WTC11 (cell line): Measurements from ENCODE around the gene TXNDC5. TPM values are rescaled to one million over a fixed set of nuclear protein-coding genes. Genes with fewer than 3 reads are reported as not detected.
"Not testable (repeated sequence)": the region's sequence is repeated elsewhere in the genome, so short reads cannot be mapped to it uniquely, and the experiment has no call there.

Experiments
- ATAC-seq: fragments of 200-7000 bp; cut with Tn5 transposase; 2 replicates; pipeline ENCODE4 v1.10.0; 2021; ENCODE audit warnings: mild to moderate bottlenecking, moderate library complexity
- CTCF ChIA-PET: fragments of 300-600 bp; sonication (Branson Sonifier 250); formaldehyde crosslinking; loops from one replicate; lab custom pipeline; 2021; ENCODE audit warnings: antibody characterized with exemption; lab: Charles Lee
- POLR2A ChIA-PET: fragments of 350-600 bp; sonication (Branson Sonifier 250); formaldehyde crosslinking; loops from one replicate; lab custom pipeline; 2021; ENCODE audit warnings: antibody characterized with exemption; lab: Charles Lee
- DNase-seq: peaks from one replicate; pipeline ENCODE4 v3.0.0; 2021; ENCODE audit warnings: low spot score
- H3K27ac Mint-ChIP-seq: 2 replicates; pipeline ENCODE4 v1.8.0; 2021; ENCODE audit warnings: mixed read lengths
- H3K27me3 Mint-ChIP-seq: 2 replicates; pipeline ENCODE4 v1.8.0; 2021; ENCODE audit warnings: low read depth, mild to moderate bottlenecking, moderate library complexity, mixed read lengths
- H3K36me3 Mint-ChIP-seq: 2 replicates; pipeline ENCODE4 v1.8.0; 2021; ENCODE audit warnings: mixed read lengths
- H3K4me1 Mint-ChIP-seq: 2 replicates; pipeline ENCODE4 v1.8.0; 2022; ENCODE audit warnings: mixed read lengths
- H3K4me3 Mint-ChIP-seq: 2 replicates; pipeline ENCODE4 v1.8.0; 2021; ENCODE audit warnings: mild to moderate bottlenecking, moderate library complexity, mixed read lengths
- H3K9me3 Mint-ChIP-seq: 2 replicates; pipeline ENCODE4 v1.8.0; 2021; ENCODE audit warnings: mixed read lengths
- ATF2 ChIP-seq: sonication (generic); formaldehyde crosslinking; IDR thresholded peaks from 2 replicates; pipeline ENCODE4 v1.8.1; 2022; ENCODE audit warnings: low read depth, missing genetic modification reagents, borderline replicate concordance
- CREM ChIP-seq: sonication (generic); formaldehyde crosslinking; IDR thresholded peaks from 2 replicates; pipeline ENCODE4 v1.8.1; 2022; ENCODE audit warnings: mild to moderate bottlenecking, missing genetic modification reagents, moderate library complexity
- E2F1 ChIP-seq: sonication (generic); formaldehyde crosslinking; IDR thresholded peaks from 2 replicates; pipeline ENCODE4 v1.8.0; 2022; ENCODE audit warnings: mild to moderate bottlenecking, missing genetic modification reagents
- FOXJ3 ChIP-seq: sonication (generic); formaldehyde crosslinking; IDR thresholded peaks from 2 replicates; pipeline ENCODE4 v1.9.0; 2021; ENCODE audit warnings: missing genetic modification reagents, mild to moderate bottlenecking, borderline replicate concordance
- FOXP4 ChIP-seq: sonication (generic); formaldehyde crosslinking; IDR thresholded peaks from 2 replicates; pipeline ENCODE4 v1.8.0; 2022; ENCODE audit warnings: mild to moderate bottlenecking, missing genetic modification reagents
- GTF2I ChIP-seq: fragments of 250-450 bp; sonication (Bioruptor Pico); conservative IDR thresholded peaks from 2 replicates; pipeline ENCODE4 v1.4.0; 2021; ENCODE audit warnings: mild to moderate bottlenecking
- IRF2 ChIP-seq: sonication (generic); formaldehyde crosslinking; IDR thresholded peaks from 2 replicates; pipeline ENCODE4 v1.8.0; 2022; ENCODE audit warnings: low read depth, missing genetic modification reagents, borderline replicate concordance
- JUN ChIP-seq: sonication (generic); formaldehyde crosslinking; IDR thresholded peaks from 2 replicates; pipeline ENCODE4 v1.8.0; 2023; ENCODE audit warnings: mild to moderate bottlenecking, missing genetic modification reagents
- MYBL2 ChIP-seq: sonication (generic); formaldehyde crosslinking; IDR thresholded peaks from 2 replicates; pipeline ENCODE4 v1.8.1; 2023; ENCODE audit warnings: mild to moderate bottlenecking, moderate library complexity, missing genetic modification reagents
- NFATC4 ChIP-seq: fragments of 250-450 bp; sonication (Bioruptor Pico); IDR thresholded peaks from 2 replicates; pipeline ENCODE4 v1.9.0; 2021; ENCODE audit warnings: mild to moderate bottlenecking
- PRRX2 ChIP-seq: fragments of 250-450 bp; sonication (Bioruptor Pico); IDR thresholded peaks from 2 replicates; pipeline ENCODE4 v1.8.0; 2021; ENCODE audit warnings: mild to moderate bottlenecking
- SMAD4 ChIP-seq: sonication (generic); formaldehyde crosslinking; IDR thresholded peaks from 2 replicates; pipeline ENCODE4 v1.8.0; 2022; ENCODE audit warnings: mild to moderate bottlenecking, missing genetic modification reagents
- TEAD1 ChIP-seq: sonication (generic); formaldehyde crosslinking; IDR thresholded peaks from 2 replicates; pipeline ENCODE4 v1.8.0; 2022; ENCODE audit warnings: mild to moderate bottlenecking, missing genetic modification reagents
- TEAD4 ChIP-seq: sonication (generic); formaldehyde crosslinking; IDR thresholded peaks from 2 replicates; pipeline ENCODE4 v1.8.0; 2022; ENCODE audit warnings: mild to moderate bottlenecking, missing genetic modification reagents
- TP53 ChIP-seq: sonication (generic); formaldehyde crosslinking; IDR thresholded peaks from 2 replicates; pipeline ENCODE4 v1.8.1; 2023; ENCODE audit warnings: mild to moderate bottlenecking, missing genetic modification reagents
- ZNF138 ChIP-seq: sonication (generic); formaldehyde crosslinking; conservative IDR thresholded peaks from 2 replicates; pipeline ENCODE4 v1.8.1; 2022; ENCODE audit warnings: mild to moderate bottlenecking, moderate library complexity, missing genetic modification reagents
- ZNF423 ChIP-seq: fragments of 250-450 bp; sonication (Bioruptor Pico); IDR thresholded peaks from 2 replicates; pipeline ENCODE4 v2.1.2; 2022; ENCODE audit warnings: mild to moderate bottlenecking, moderate library complexity
- total RNA-seq: library from RNA; stranded (reverse); gene quantifications from 3 replicates; pipeline ENCODE4 v1.2.3, GENCODE V29; 2021
- TF ChIP-seq, protein P1 (sequence below): sonication (generic); formaldehyde crosslinking; conservative IDR thresholded peaks from 2 replicates; pipeline ENCODE4 v1.8.1; 2022; ENCODE audit warnings: mild to moderate bottlenecking, missing genetic modification reagents
- TF ChIP-seq, protein P2 (sequence below): fragments of 250-450 bp; sonication (Bioruptor Pico); conservative IDR thresholded peaks from 2 replicates; pipeline ENCODE4 v1.9.0; 2021; ENCODE audit warnings: mild to moderate bottlenecking
- TF ChIP-seq, protein P3 (sequence below): sonication (generic); formaldehyde crosslinking; IDR thresholded peaks from 2 replicates; pipeline ENCODE4 v1.8.0; 2022; ENCODE audit warnings: mild to moderate bottlenecking, missing genetic modification reagents

Gene TXNDC5
- total RNA-seq, 1 experiment from 2014 or later, result 141 TPM

DNA sequence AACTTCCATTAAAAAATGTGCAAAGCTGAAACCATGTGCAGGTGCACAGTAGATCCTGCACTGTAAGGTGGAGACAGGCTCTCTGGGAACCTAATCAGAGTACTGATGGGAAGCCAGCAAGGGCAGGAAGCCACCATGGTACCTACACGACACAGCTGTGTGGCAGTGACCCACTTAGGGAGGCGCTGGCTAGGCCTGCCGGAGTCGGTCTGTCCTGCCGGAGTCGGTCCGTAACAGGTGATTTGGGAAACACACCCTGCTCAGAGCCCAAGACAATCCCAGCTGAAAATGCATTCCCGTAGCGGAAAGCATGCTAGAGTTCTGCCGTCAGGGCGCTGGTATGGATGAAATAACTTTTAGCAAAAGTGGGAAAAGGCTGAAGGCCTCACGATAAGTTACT lies 17.2 kb downstream of the TXNDC5 start:
- no peaks in the 10 kb centered on the region for H3K4me1 Mint-ChIP-seq
- no peak for ATAC-seq
- CTCF ChIA-PET, result interaction anchor here (1.2 kb wide), 1 partner anchor 46 kb away, joined by 3 read pairs; no protein-coding TSS in a partner anchor
- peaks cover 86% of the 10 kb centered on the region for H3K36me3 Mint-ChIP-seq
- no peak overlapping the region for H3K4me3 Mint-ChIP-seq
- POLR2A ChIA-PET, result no interaction called here
- TF ChIP-seq, protein P1, sequence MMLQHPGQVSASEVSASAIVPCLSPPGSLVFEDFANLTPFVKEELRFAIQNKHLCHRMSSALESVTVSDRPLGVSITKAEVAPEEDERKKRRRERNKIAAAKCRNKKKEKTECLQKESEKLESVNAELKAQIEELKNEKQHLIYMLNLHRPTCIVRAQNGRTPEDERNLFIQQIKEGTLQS, result no peak
- H3K27ac Mint-ChIP-seq, result no peak overlapping the region
- no peaks in the 10 kb centered on the region for H3K27me3 Mint-ChIP-seq
- H3K9me3 Mint-ChIP-seq, result no peaks in the 10 kb centered on the region
- DNase-seq, result no peak

DNA sequence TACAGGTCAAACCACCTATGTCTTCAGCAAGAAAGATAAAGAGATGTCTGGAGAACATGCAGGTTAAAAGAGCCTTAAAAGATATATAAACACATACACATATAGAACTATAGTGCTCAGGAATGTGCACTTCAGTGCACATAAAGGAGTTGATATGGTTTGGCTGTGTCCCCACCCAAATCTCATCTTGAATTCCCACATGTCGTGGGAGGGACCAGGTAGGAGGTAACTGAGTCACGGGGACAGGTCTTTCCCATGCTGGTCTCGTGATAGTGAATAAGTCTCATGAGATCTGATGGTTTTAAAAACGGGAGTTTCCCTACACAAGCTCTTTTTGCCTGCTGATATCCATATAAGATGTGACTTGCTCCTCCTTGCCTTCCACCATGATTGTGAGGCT lies 18.2 kb downstream of the TXNDC5 start:
- DNase-seq, POLR2A ChIA-PET, H3K4me1 Mint-ChIP-seq, H3K27me3 Mint-ChIP-seq, H3K9me3 Mint-ChIP-seq, H3K4me3 Mint-ChIP-seq, ATAC-seq, H3K27ac Mint-ChIP-seq: not testable (repeated sequence)
- CTCF ChIA-PET, result interaction anchor here (1.2 kb wide), 1 partner anchor 47 kb away, joined by 3 read pairs; no protein-coding TSS in a partner anchor
- peaks cover 85% of the 10 kb centered on the region for H3K36me3 Mint-ChIP-seq

DNA sequence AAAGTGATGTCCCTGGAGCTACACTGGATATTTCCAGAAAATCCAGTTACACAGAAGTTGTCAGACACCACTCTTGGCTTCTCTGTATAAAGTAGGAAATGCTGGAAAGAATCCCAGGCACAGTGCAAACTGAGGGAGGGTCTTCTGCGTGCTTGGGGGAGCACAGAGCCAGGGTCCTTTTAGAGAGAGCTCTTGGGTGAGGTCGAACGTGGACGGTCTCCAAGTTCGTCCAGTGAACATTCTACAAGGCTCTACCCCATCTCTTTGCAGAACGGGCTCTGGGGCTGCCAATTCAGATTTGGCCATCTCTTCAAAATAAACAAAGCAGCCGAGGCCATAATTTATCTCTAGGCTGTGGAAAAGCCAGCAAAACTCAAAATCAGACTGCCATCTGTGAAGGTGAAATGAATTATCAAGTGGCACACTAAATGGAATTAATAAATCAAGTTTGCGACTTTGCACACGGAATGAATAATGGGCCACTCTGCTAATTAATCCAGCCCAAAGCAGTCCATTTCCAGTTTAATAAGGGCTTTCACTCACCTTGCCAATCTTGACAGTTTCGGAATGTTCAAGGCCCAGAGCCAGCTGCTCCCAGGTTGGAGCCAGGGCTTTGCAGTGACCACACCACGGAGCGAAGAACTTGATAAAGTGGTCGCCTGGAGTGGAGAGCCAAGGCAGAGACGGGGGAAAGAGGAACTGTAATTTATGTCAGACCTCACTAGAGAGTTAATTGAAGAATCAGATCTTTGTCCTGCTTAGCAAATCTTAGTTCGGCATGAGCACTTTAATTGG lies 19.3 kb downstream of the TXNDC5 start:
- Mint-ChIP-seq H3K27me3 (no peaks in the 10 kb centered on the region), H3K27ac (no peak overlapping the region), H3K9me3 (no peaks in the 10 kb centered on the region), H3K36me3 (peaks cover 86% of the 10 kb centered on the region), H3K4me3 (no peak overlapping the region), H3K4me1 (no peaks in the 10 kb centered on the region)
- TF ChIP-seq ZNF423 (CRISPR knock-in tag) (no peak), E2F1 (CRISPR knock-in tag) (no peak), MYBL2 (no peak), CREM (CRISPR knock-in tag) (no peak)
- TF ChIP-seq, protein P2, sequence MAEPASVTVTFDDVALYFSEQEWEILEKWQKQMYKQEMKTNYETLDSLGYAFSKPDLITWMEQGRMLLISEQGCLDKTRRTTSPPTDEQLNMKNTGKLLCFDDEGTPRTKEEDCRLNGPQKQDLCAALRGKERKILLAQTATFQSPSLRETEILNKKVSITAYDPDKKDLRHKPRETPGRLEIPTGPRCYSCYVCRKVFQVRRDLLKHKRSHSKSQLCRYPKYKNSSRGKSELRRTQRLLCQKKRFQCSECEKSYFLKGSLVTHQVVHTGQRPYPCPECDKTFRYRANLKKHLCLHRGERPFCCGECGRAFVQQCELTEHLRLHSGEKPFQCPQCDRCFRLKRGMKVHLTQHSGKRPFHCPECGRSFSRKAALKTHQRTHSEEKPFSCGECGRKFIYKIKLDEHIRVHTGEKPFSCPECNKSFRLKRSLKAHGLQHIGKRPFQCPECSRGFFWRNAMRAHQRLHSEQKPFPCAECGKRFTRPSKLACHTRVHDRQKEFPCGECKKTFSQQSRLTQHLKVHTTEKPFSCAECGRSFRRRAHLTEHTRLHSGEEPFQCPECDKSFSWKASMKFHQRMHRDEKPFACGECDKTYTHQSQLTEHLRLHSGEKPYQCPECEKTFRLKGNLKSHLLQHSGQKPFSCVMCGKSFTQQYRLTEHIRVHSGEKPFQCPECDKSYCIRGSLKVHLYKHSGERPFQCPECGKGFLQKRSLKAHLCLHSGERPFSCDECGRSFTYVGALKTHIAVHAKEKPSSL, result no peak
- TF ChIP-seq, protein P3, sequence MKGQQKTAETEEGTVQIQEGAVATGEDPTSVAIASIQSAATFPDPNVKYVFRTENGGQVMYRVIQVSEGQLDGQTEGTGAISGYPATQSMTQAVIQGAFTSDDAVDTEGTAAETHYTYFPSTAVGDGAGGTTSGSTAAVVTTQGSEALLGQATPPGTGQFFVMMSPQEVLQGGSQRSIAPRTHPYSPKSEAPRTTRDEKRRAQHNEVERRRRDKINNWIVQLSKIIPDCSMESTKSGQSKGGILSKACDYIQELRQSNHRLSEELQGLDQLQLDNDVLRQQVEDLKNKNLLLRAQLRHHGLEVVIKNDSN (CRISPR knock-in tag), result no peak
- ATAC-seq (no peak), DNase-seq (no peak)
- ChIA-PET POLR2A (no interaction called here), CTCF (no interaction called here)

GRCh38 chr6:7888587-7889357 lies 21.8 kb downstream of the TXNDC5 start:
- ChIA-PET CTCF (no interaction called here), POLR2A (no interaction called here)
- Mint-ChIP-seq H3K4me3 (no peak overlapping the region), H3K4me1 (no peaks in the 10 kb centered on the region), H3K27me3 (no peaks in the 10 kb centered on the region), H3K36me3 (peaks cover 87% of the 10 kb centered on the region), H3K27ac (no peak overlapping the region), H3K9me3 (no peaks in the 10 kb centered on the region)
- no peak for ATAC-seq
- DNase-seq, result no peak
- no peak for TF ChIP-seq TEAD4 (CRISPR knock-in tag)
- TF ChIP-seq JUN, result no peak
- TF ChIP-seq SMAD4, result no peak
- TF ChIP-seq GTF2I (CRISPR knock-in tag), result no peak
- no peak for TF ChIP-seq IRF2 (CRISPR knock-in tag)
- TF ChIP-seq NFATC4 (CRISPR knock-in tag), result no peak
- TF ChIP-seq FOXJ3 (CRISPR knock-in tag), result no peak
- no peak for TF ChIP-seq TP53 (CRISPR knock-in tag)
- no peak for TF ChIP-seq PRRX2 (CRISPR knock-in tag)
- TF ChIP-seq ZNF423 (CRISPR knock-in tag), result no peak
- no peak for TF ChIP-seq TEAD1 (CRISPR knock-in tag)
- no peak for TF ChIP-seq ZNF138 (CRISPR knock-in tag)
- TF ChIP-seq ATF2 (CRISPR knock-in tag), result no peak
- no peak for TF ChIP-seq FOXP4
